Stimulated activated effector memory CD8-positive, alpha-beta T cell treated with anti-CD3 and anti-CD28 coated beads, Interleukin-12 subunit alpha, Interleukin-12 subunit beta, amount 100 ng/mL, for 72 hours (primary cell): ENCODE results near the gene MT1X.
A peak's percentile ranks its signal among the peaks of the same experiment; 100 is the strongest.

Source experiments
- ATAC-seq: fragments of 150-1000 bp; cut with Tn5 transposase; 2 replicates; pipeline ENCODE4 v1.10.0; 2021
- DNase-seq, 2 donors: peaks; one replicate each; pipeline ENCODE4 v3.0.0; 2021 to 2022; ENCODE audit warnings: low spot score in 2 of 2
- H3K27ac Mint-ChIP-seq: one replicate; pipeline ENCODE4 v1.8.0; 2022; ENCODE audit warnings: mild to moderate bottlenecking, mixed read lengths
- H3K36me3 Mint-ChIP-seq: one replicate; pipeline ENCODE4 v1.8.0; 2022; ENCODE audit warnings: mild to moderate bottlenecking, mixed read lengths
- H3K4me1 Mint-ChIP-seq: one replicate; pipeline ENCODE4 v1.8.0; 2022; ENCODE audit warnings: mixed read lengths
- H3K4me3 Mint-ChIP-seq: one replicate; pipeline ENCODE4 v1.8.0; 2022; ENCODE audit warnings: mild to moderate bottlenecking, mixed read lengths
- H3K9me3 Mint-ChIP-seq: one replicate; pipeline ENCODE4 v1.8.0; 2022; ENCODE audit warnings: mixed read lengths

Gene MT1X

GRCh38 chr16:56684256-56684925 is 2.1 kb downstream of the MT1X start:
- no peaks in the 10 kb centered on the region for H3K9me3 Mint-ChIP-seq
- ATAC-seq (no peak), DNase-seq (no peak)
- H3K4me3 Mint-ChIP-seq = peak overlapping the region; percentile 86
- H3K36me3 Mint-ChIP-seq = peaks cover 7% of the 10 kb centered on the region
- H3K27ac Mint-ChIP-seq = peak overlapping the region; percentile 52
- peaks cover 39% of the 10 kb centered on the region for H3K4me1 Mint-ChIP-seq

- ATAC-seq (no peak), DNase-seq (no peak)
- Mint-ChIP-seq H3K9me3 (no peaks in the 10 kb centered on the region), H3K4me3 (no peak overlapping the region), H3K4me1 (peaks cover 34% of the 10 kb centered on the region), H3K36me3 (peaks cover 7% of the 10 kb centered on the region), H3K27ac (no peak overlapping the region)
These were observed 2.8 kb downstream of the MT1X start for GRCh38 chr16:56684926-56685590.

GRCh38 chr16:56686758-56687157 is 4.5 kb downstream of the MT1X start:
- Mint-ChIP-seq H3K4me1 (peaks cover 28% of the 10 kb centered on the region), H3K36me3 (peaks cover 7% of the 10 kb centered on the region), H3K9me3 (no peaks in the 10 kb centered on the region), H3K27ac (no peak overlapping the region), H3K4me3 (no peak overlapping the region)
- ATAC-seq (no peak), DNase-seq (no peak)

GRCh38 chr16:56688762-56689161 is 6.5 kb downstream of the MT1X start:
- DNase-seq (no peak), ATAC-seq (no peak)
- no peak overlapping the region for H3K27ac Mint-ChIP-seq
- no peaks in the 10 kb centered on the region for H3K9me3 Mint-ChIP-seq
- no peaks in the 10 kb centered on the region for H3K36me3 Mint-ChIP-seq
- H3K4me3 Mint-ChIP-seq = no peak overlapping the region
- H3K4me1 Mint-ChIP-seq = peaks cover 9% of the 10 kb centered on the region

- H3K27ac Mint-ChIP-seq = no peak overlapping the region
- ATAC-seq (no peak), DNase-seq (no peak)
- no peak overlapping the region for H3K4me3 Mint-ChIP-seq
- H3K4me1 Mint-ChIP-seq = peaks cover 5% of the 10 kb centered on the region
- H3K36me3 Mint-ChIP-seq = no peaks in the 10 kb centered on the region
- no peaks in the 10 kb centered on the region for H3K9me3 Mint-ChIP-seq
These were observed 6.9 kb downstream of the MT1X start for GRCh38 chr16:56689171-56689570.

- Mint-ChIP-seq H3K27ac (no peak overlapping the region), H3K4me1 (no peaks in the 10 kb centered on the region), H3K36me3 (no peaks in the 10 kb centered on the region), H3K9me3 (no peaks in the 10 kb centered on the region), H3K4me3 (no peak overlapping the region)
- DNase-seq (no peak), ATAC-seq (no peak)
These were observed 8.3 kb downstream of the MT1X start for GRCh38 chr16:56690420-56691122.

GRCh38 chr16:56691885-56692284 is 9.6 kb downstream of the MT1X start:
- ATAC-seq (no peak), DNase-seq (no peak)
- Mint-ChIP-seq H3K36me3 (no peaks in the 10 kb centered on the region), H3K9me3 (no peaks in the 10 kb centered on the region), H3K4me3 (no peak overlapping the region), H3K27ac (no peak overlapping the region), H3K4me1 (no peaks in the 10 kb centered on the region)

- Mint-ChIP-seq H3K4me1 (no peaks in the 10 kb centered on the region), H3K36me3 (no peaks in the 10 kb centered on the region)
- ATAC-seq = no peak
These were observed 13.0 kb downstream of the MT1X start for GRCh38 chr16:56695246-56695645.

GRCh38 chr16:56697456-56698155 is 15.3 kb downstream of the MT1X start:
- Mint-ChIP-seq H3K9me3 (no peaks in the 10 kb centered on the region), H3K4me1 (peaks cover 8% of the 10 kb centered on the region), H3K27ac (no peak overlapping the region), H3K4me3 (no peak overlapping the region), H3K36me3 (no peaks in the 10 kb centered on the region)
- DNase-seq = no peak
- ATAC-seq = no peak

More at GRCh38 chr16:56695246-56695645, 13.0 kb downstream of the MT1X start:
- H3K27ac Mint-ChIP-seq = no peak overlapping the region
- no peak for DNase-seq
- no peak overlapping the region for H3K4me3 Mint-ChIP-seq
- H3K9me3 Mint-ChIP-seq = no peaks in the 10 kb centered on the region

GRCh38 chr16:56700195-56700594 is 17.9 kb downstream of the MT1X start:
- Mint-ChIP-seq H3K4me3 (no peak overlapping the region), H3K36me3 (no peaks in the 10 kb centered on the region), H3K27ac (no peak overlapping the region), H3K4me1 (peaks cover 8% of the 10 kb centered on the region), H3K9me3 (no peaks in the 10 kb centered on the region)
- DNase-seq (no peak), ATAC-seq (no peak)

GRCh38 chr16:56700631-56701030 is 18.4 kb downstream of the MT1X start:
- ATAC-seq = no peak
- Mint-ChIP-seq H3K27ac (no peak overlapping the region), H3K4me1 (peaks cover 8% of the 10 kb centered on the region), H3K4me3 (no peak overlapping the region), H3K36me3 (no peaks in the 10 kb centered on the region), H3K9me3 (no peaks in the 10 kb centered on the region)
- no peak for DNase-seq

- ATAC-seq = no peak
- no peak for DNase-seq
- peaks cover 8% of the 10 kb centered on the region for H3K4me1 Mint-ChIP-seq
- no peaks in the 10 kb centered on the region for H3K9me3 Mint-ChIP-seq
- no peak overlapping the region for H3K4me3 Mint-ChIP-seq
- no peaks in the 10 kb centered on the region for H3K36me3 Mint-ChIP-seq
- H3K27ac Mint-ChIP-seq = no peak overlapping the region
These were observed 19.3 kb downstream of the MT1X start for GRCh38 chr16:56701534-56701933.

- H3K36me3 Mint-ChIP-seq = no peaks in the 10 kb centered on the region
- DNase-seq (no peak), ATAC-seq (no peak)
- peaks cover 8% of the 10 kb centered on the region for H3K4me1 Mint-ChIP-seq
- no peak overlapping the region for H3K4me3 Mint-ChIP-seq
- H3K9me3 Mint-ChIP-seq = no peaks in the 10 kb centered on the region
- no peak overlapping the region for H3K27ac Mint-ChIP-seq
These were observed 20.6 kb downstream of the MT1X start for GRCh38 chr16:56702836-56703235.

- peak overlapping the region; percentile 70 for H3K4me3 Mint-ChIP-seq
- ATAC-seq (peak; percentile 72), DNase-seq (peak in 1 of 2 donors; percentile 60)
- peaks cover 36% of the 10 kb centered on the region for H3K4me1 Mint-ChIP-seq
- H3K9me3 Mint-ChIP-seq = no peaks in the 10 kb centered on the region
- H3K27ac Mint-ChIP-seq = peak overlapping the region; percentile 88
- H3K36me3 Mint-ChIP-seq = no peaks in the 10 kb centered on the region
These were observed 26.5 kb downstream of the MT1X start for GRCh38 chr16:56708525-56709442.
